MCF 10A (cell line): Measurements from ENCODE around the gene SEMA4D. TPM values are rescaled to one million over a fixed set of nuclear protein-coding genes. Genes with fewer than 3 reads are reported as not detected.

Experiments
- BruUV-seq: library from RNA; stranded (reverse); fragments of 400-500 nt; replicated peaks from 2 replicates; lab custom pipeline; 2021; lab: Mats Ljungman, UMichigan
- CTCF ChIA-PET: fragments of 300-600 bp; sonication (Branson Sonifier 250); formaldehyde crosslinking; extraction: SDS; loops from one replicate; lab custom pipeline; 2021; ENCODE audit warnings: antibody characterized with exemption, inconsistent platforms; lab: Yijun Ruan, JAX
- POLR2A ChIA-PET: fragments of 300-600, 350-650 bp; sonication (Branson Sonifier 250); formaldehyde crosslinking; extraction: SDS; loops from one replicate; lab custom pipeline; 2020; ENCODE audit warnings: antibody characterized with exemption, inconsistent platforms; lab: Yijun Ruan, JAX
- DNase-seq: peaks from one replicate; pipeline ENCODE4 v3.0.0-alpha.2; 2018; ENCODE audit not compliant: unreplicated experiment
- H3K27ac Mint-ChIP-seq: one replicate; pipeline ENCODE4 v1.8.0; 2022; ENCODE audit warnings: mild to moderate bottlenecking, low read depth, mixed read lengths; ENCODE audit not compliant: unreplicated experiment
- H3K27me3 Mint-ChIP-seq: one replicate; pipeline ENCODE4 v1.8.0; 2022; ENCODE audit warnings: mixed read lengths; ENCODE audit not compliant: insufficient read depth, unreplicated experiment
- H3K36me3 Mint-ChIP-seq: one replicate; pipeline ENCODE4 v1.8.0; 2022; ENCODE audit warnings: mild to moderate bottlenecking, moderate library complexity, mixed read lengths; ENCODE audit not compliant: insufficient read depth, unreplicated experiment
- H3K4me1 Mint-ChIP-seq: one replicate; pipeline ENCODE4 v1.8.0; 2022; ENCODE audit warnings: mixed read lengths; ENCODE audit not compliant: insufficient read depth, unreplicated experiment
- H3K4me3 Mint-ChIP-seq: one replicate; pipeline ENCODE4 v1.8.0; 2022; ENCODE audit warnings: mild to moderate bottlenecking, moderate library complexity, mixed read lengths; ENCODE audit not compliant: unreplicated experiment
- H3K9me3 Mint-ChIP-seq: one replicate; pipeline ENCODE4 v1.8.0; 2022; ENCODE audit warnings: mixed read lengths; ENCODE audit not compliant: unreplicated experiment
- intact Hi-C: fragments of 100-400 bp; cut with micrococcal nuclease; formaldehyde crosslinking; loops from 2 replicates; pipeline ENCODE4 v1.14.1; 2022
- total RNA-seq: library from RNA; stranded (reverse); gene quantifications from 2 replicates; pipeline ENCODE4 v1.2.3, GENCODE V29; 2022
- TF ChIP-seq, protein P1 (sequence below): fragments of 200-600 bp; IDR thresholded peaks from one replicate; pipeline ENCODE4 v1.8.0; 2022; ENCODE audit warnings: antibody characterized with exemption, mild to moderate bottlenecking; ENCODE audit not compliant: unreplicated experiment

Gene SEMA4D
- total RNA-seq, 1 experiment from 2014 or later, result 4.2 TPM

DNA sequence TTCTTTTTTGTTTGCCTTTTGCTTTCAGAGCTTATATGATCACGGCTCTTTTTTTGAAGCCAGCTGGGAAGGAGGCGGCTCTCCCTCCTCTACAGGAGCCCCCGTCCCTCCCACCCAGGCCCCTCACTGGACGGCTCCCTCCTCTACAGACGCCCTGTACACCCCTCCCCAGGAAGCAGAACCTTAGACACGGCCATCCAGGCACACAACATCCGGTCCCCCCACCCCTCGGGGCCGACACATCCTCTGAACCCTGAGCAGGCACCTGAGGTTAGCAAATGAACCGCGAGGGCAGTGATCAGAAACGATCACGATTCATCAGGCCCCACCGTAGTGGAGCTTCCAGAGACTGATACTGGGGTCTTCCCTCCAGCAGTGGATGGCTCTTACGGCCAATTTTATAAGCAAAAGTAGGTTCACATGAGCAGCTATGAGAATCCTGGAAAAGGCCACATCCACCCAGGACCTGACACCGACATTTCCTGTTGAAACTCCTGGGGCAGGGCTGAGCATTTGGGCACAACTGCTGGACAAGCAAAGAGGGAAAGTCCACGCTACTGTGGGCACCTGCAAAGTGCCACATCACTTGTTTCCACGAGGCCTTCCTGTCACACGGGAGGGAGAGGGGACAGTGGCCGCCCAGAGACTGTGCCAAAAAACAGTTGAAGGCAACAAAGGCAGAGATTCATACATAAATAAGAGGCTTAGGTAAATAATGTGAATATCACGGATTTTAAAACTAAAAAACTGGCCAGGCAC lies 78.9 kb downstream of the SEMA4D start:
- ChIA-PET CTCF (no interaction called here), POLR2A (no interaction called here)
- H3K4me1 Mint-ChIP-seq, result peaks cover 9% of the 10 kb centered on the region
- intact Hi-C loops, result no loop called here
- BruUV-seq, result no TSS peak
- H3K4me3 Mint-ChIP-seq, result no peak overlapping the region
- no peaks in the 10 kb centered on the region for H3K9me3 Mint-ChIP-seq
- no peak overlapping the region for H3K27ac Mint-ChIP-seq
- no peaks in the 10 kb centered on the region for H3K27me3 Mint-ChIP-seq
- TF ChIP-seq, protein P1, sequence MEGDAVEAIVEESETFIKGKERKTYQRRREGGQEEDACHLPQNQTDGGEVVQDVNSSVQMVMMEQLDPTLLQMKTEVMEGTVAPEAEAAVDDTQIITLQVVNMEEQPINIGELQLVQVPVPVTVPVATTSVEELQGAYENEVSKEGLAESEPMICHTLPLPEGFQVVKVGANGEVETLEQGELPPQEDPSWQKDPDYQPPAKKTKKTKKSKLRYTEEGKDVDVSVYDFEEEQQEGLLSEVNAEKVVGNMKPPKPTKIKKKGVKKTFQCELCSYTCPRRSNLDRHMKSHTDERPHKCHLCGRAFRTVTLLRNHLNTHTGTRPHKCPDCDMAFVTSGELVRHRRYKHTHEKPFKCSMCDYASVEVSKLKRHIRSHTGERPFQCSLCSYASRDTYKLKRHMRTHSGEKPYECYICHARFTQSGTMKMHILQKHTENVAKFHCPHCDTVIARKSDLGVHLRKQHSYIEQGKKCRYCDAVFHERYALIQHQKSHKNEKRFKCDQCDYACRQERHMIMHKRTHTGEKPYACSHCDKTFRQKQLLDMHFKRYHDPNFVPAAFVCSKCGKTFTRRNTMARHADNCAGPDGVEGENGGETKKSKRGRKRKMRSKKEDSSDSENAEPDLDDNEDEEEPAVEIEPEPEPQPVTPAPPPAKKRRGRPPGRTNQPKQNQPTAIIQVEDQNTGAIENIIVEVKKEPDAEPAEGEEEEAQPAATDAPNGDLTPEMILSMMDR, result no peak
- peaks cover 9% of the 10 kb centered on the region for H3K36me3 Mint-ChIP-seq
- no peak for DNase-seq

DNA sequence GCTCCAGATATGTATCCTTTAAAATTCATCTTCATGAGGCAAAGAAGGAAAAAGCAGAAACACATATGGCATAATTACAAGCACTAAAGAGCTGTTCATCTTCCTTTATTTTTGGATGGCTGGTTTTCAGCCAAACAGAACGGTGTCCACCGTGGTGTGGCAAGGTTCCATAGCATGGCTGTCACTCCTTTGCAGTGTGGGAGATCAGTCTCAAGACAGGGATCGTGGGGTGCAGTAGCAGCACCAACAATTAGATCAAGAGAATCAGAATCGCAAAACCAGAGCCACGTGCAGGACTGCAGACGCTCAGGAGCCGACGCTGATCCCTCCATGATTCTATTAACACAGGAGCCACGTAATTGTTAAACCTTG lies 79.5 kb downstream of the SEMA4D start:
- Mint-ChIP-seq H3K4me3 (no peak overlapping the region), H3K9me3 (no peaks in the 10 kb centered on the region), H3K4me1 (peaks cover 9% of the 10 kb centered on the region), H3K36me3 (peaks cover 9% of the 10 kb centered on the region), H3K27ac (no peak overlapping the region), H3K27me3 (no peaks in the 10 kb centered on the region)
- ChIA-PET POLR2A (interaction anchor here (0.7 kb wide), 1 partner anchor 31 kb away, joined by 4 read pairs; no protein-coding TSS in a partner anchor), CTCF (no interaction called here)
- BruUV-seq, result no TSS peak
- intact Hi-C loops, result no loop called here
- TF ChIP-seq, protein P1, result no peak
- no peak for DNase-seq

DNA sequence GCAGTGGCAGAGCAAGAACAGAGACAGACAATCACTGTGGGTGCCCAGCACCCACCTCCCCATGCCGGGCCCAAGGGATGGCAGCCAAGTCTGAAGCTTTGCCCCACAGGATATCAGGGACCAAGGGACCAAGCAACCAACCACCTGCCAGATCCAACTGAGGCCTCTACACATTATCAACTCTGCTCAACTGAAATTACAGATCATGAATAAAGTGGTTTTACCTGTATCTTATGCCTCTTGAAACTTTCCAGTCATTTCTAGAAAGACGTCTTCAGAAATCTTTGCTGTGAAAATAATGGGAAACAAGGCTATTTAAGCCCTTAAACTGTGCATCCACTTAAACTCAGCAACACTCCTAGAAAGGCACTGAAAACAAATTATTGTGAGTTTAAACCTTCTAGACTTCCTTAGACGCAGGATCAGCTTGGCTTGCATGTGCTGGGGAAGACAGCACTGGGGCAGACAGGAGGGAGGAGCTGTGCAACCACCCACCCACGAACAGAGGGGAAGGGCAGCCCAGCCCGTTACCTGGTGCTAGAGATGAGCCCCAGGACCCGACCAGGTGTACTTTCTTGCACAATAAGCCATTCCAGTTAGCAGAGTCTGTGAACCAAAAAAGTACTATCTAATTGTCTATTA lies 80.0 kb downstream of the SEMA4D start:
- TF ChIP-seq, protein P1, result no peak
- Mint-ChIP-seq H3K4me1 (peaks cover 9% of the 10 kb centered on the region), H3K27me3 (no peaks in the 10 kb centered on the region), H3K36me3 (peaks cover 9% of the 10 kb centered on the region), H3K27ac (peak overlapping the region; percentile 18), H3K4me3 (no peak overlapping the region), H3K9me3 (no peaks in the 10 kb centered on the region)
- intact Hi-C loops, result no loop called here
- DNase-seq, result no peak
- CTCF ChIA-PET, result interaction anchor here (1.0 kb wide), 1 partner anchor 12 kb away, joined by 3 read pairs; no protein-coding TSS in a partner anchor
- no TSS peak for BruUV-seq
- POLR2A ChIA-PET, result interaction anchor here (0.7 to 0.9 kb wide), 2 partner anchors 9 to 30 kb away, joined by 4 to 6 read pairs; no protein-coding TSS in a partner anchor

DNA sequence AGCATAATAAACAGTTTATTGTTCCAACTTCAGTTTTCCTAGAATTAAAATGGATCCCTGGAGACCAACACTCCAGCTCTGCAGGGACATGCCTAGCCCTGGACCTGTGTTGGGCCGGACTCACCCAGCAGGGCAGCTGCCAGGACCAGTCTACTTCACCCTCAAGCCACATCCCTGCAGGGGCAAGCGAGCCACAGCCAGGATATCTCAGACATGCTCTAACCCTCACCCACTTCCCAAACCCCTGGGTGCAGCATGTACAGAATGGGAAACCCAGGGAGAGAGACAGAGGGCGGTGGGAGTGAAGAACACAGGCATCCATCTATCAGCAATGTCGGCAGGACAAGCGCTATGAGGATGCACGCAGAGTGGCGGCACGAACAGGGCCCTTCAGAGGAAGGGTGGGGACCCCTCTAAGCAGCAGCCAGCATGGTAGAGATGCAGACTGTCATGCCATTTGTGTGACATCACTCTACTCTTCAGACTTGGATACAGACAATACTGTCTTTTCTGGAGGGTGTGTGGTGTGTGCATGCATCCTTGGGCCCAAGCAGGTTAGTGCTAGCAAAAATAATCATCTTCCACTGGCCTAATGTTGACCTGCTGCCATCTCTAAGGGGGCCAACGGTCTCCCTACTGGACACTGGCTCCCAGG lies 83.1 kb downstream of the SEMA4D start:
- H3K9me3 Mint-ChIP-seq, result no peaks in the 10 kb centered on the region
- H3K36me3 Mint-ChIP-seq, result peaks cover 9% of the 10 kb centered on the region
- POLR2A ChIA-PET, result no interaction called here
- no peak overlapping the region for H3K27ac Mint-ChIP-seq
- no peaks in the 10 kb centered on the region for H3K27me3 Mint-ChIP-seq
- no peak for DNase-seq
- CTCF ChIA-PET, result no interaction called here
- BruUV-seq, result no TSS peak
- intact Hi-C loops, result no loop called here
- TF ChIP-seq, protein P1, result no peak
- peaks cover 5% of the 10 kb centered on the region for H3K4me1 Mint-ChIP-seq
- no peak overlapping the region for H3K4me3 Mint-ChIP-seq
